Measurements from ENCODE around the gene ZIC1. TPM values are rescaled to one million over a fixed set of nuclear protein-coding genes. Genes with fewer than 3 reads are reported as not detected.

The ZIC1 gene
- total and polyA plus RNA-seq, 2 of the 4 experiments (the other 2 are of a cell fraction) = not detected

GRCh38 chr3:147388700-147389580 is 20.2 kb upstream of the ZIC1 start (continued):
- no peak for TF ChIP-seq SMC3 (IDR thresholded peaks at IDR 0.05; ENCODE audit: low read depth, low read length)

GRCh38 chr3:147389717-147390116 is 19.4 kb upstream of the ZIC1 start:
- Histone ChIP-seq H3K18ac (ENCODE audit: low read depth, low read length) (no peak overlapping the region), H2BK5ac (ENCODE audit: low read depth, low read length, poor library complexity, severe bottlenecking) (no peak overlapping the region), H3K4me1 (ENCODE audit: control insufficient read depth, insufficient read depth, low read length) (no peaks in the 10 kb centered on the region), H4K8ac (ENCODE audit: low read depth in 2 of 2, low read length in 2 of 2) (no peak overlapping the region), H2BK20ac (ENCODE audit: low read depth, low read length) (no peak overlapping the region), H2AK5ac (ENCODE audit: low read depth, low read length) (no peak overlapping the region), H3K4me3 (ENCODE audit: insufficient read depth, low read depth, low read length) (no peak overlapping the region), H3K56ac (ENCODE audit: extremely low read depth, insufficient read depth, low read length) (no peak overlapping the region), H2AFZ (replicated peaks; ENCODE audit: low read length, poor library complexity) (no peak overlapping the region), H3K36me3 (ENCODE audit: control insufficient read depth, insufficient read depth, low read length) (no peaks in the 10 kb centered on the region), H3K14ac (replicated peaks; ENCODE audit: low read depth, low read length) (no peak overlapping the region), H2BK120ac (ENCODE audit: low read depth, low read length) (no peak overlapping the region), H2AK9ac (replicated peaks; ENCODE audit: low read depth, low read length, poor library complexity) (no peak overlapping the region), H3K23ac (ENCODE audit: low read depth, low read length) (no peak overlapping the region), H4K20me1 (ENCODE audit: insufficient read depth, low read length) (no peaks in the 10 kb centered on the region; the same call in 1 of the 2 replicates), H3K79me1 (ENCODE audit: low read depth in 1 of 2, low read length in 2 of 2) (no peaks in the 10 kb centered on the region), H3K9me1 (ENCODE audit: insufficient read depth, low read length) (no peaks in the 10 kb centered on the region), H3K9me3 (ENCODE audit: control insufficient read depth, insufficient read depth, low read length) (peaks cover 18% of the 10 kb centered on the region), H4K5ac (ENCODE audit: low read depth, low read length) (no peak overlapping the region), H3K27ac (ENCODE audit: insufficient read depth, low read length) (no peak overlapping the region), H3K4ac (ENCODE audit: low read depth, low read length) (no peak overlapping the region), H3K4me2 (ENCODE audit: low read depth, low read length) (no peak overlapping the region), H3K9ac (ENCODE audit: low read depth, low read length) (no peak overlapping the region), H2BK15ac (ENCODE audit: low read depth, low read length) (no peak overlapping the region), H3K27me3 (ENCODE audit: control insufficient read depth, insufficient read depth, low read length) (peaks cover 93% of the 10 kb centered on the region), H4K91ac (ENCODE audit: insufficient read depth, low read depth, low read length) (no peak overlapping the region)
- in situ Hi-C loops (cut with MboI; ENCODE audit: low sequenced_read_pairs) = no loop called here
- intact Hi-C loops (cut with micrococcal nuclease) = no loop called here
- ChIA-PET POLR2A (ENCODE audit: unreplicated experiment) (no interaction called here), CTCF (no interaction called here)
- ATAC-seq (ENCODE audit: low read depth) = no peak
- DNase-seq = no peak
- no CpG with 5 or more reads among the region's 12 CpGs for WGBS, 2 experiments (ENCODE audit: extremely low coverage in 2 of 2, insufficient read length in 1 of 2)
- BruUV-seq (replicated peaks) = no TSS peak
- dilution Hi-C loops (cut with HindIII; ENCODE audit: low sequenced_read_pairs, unreplicated experiment) = no loop called here
- TF ChIP-seq MAFK (IDR thresholded peaks at IDR 0.05; ENCODE audit: low read depth, low read length) = no peak
- TF ChIP-seq CTCF (conservative IDR thresholded peaks at IDR 0.05; ENCODE audit: low read depth, low read length) = no peak
- TF ChIP-seq RFX5 (IDR thresholded peaks at IDR 0.05; ENCODE audit: low read depth, low read length) = no peak
- no peak for TF ChIP-seq USF2 (IDR thresholded peaks at IDR 0.05; ENCODE audit: low read depth, low read length)
- no peak for TF ChIP-seq CHD1 (IDR thresholded peaks at IDR 0.05; ENCODE audit: low read depth, low read length)
- TF ChIP-seq SMC3 (IDR thresholded peaks at IDR 0.05; ENCODE audit: low read depth, low read length) = no peak
- no peak for TF ChIP-seq MAZ (IDR thresholded peaks at IDR 0.05; ENCODE audit: borderline replicate concordance, low read depth, low read length)
- no peak for TF ChIP-seq MXI1 (IDR thresholded peaks at IDR 0.05; ENCODE audit: borderline replicate concordance, low read depth, low read length)
- no peak for TF ChIP-seq RAD21 (IDR thresholded peaks at IDR 0.05; ENCODE audit: low read length)
- no peak for TF ChIP-seq ELK1 (IDR thresholded peaks at IDR 0.05; ENCODE audit: borderline replicate concordance, low read depth, low read length)
- no peak for TF ChIP-seq BHLHE40 (IDR thresholded peaks at IDR 0.05; ENCODE audit: low read depth, low read length)
- no peak for TF ChIP-seq POLR2A (IDR thresholded peaks at IDR 0.05; ENCODE audit: low read depth, low read length)
- TF ChIP-seq FOS (IDR thresholded peaks at IDR 0.05; ENCODE audit: low read depth, low read length) = no peak

All from IMR-90 (cell line).